ENCODE data around the gene TMSB4X. TPM values are rescaled to one million over a fixed set of nuclear protein-coding genes. Genes with fewer than 3 reads are reported as not detected.

Gene TMSB4X
- 5,201 to 8,835 TPM (median 5,806 TPM) in 5 replicates for total RNA-seq (2022; extraction: Qiagen RNA extraction)

GRCh38 chrX:12974796-12975669, at the start of gene TMSB4X:
TMSB4X (plus strand) TSS chrX:12975110.

Other genes starting within 250 kb of the TMSB4X start
- gene PRPS2, start 183.7 kb upstream of the TMSB4X start, total RNA-seq (2022; extraction: Qiagen RNA extraction) = 34.9 to 47.2 TPM (median 42.4 TPM) in 5 replicates
- gene TLR7, start 108.0 kb upstream of the TMSB4X start, total RNA-seq (2022; extraction: Qiagen RNA extraction) = not detected in 5 replicates
- not detected in 5 replicates for gene TLR8, start 68.5 kb upstream of the TMSB4X start, total RNA-seq (2022; extraction: Qiagen RNA extraction)
- 0.07 TPM in 1 of 5 replicates, not detected in the others for gene FAM9C, start 69.5 kb downstream of the TMSB4X start, total RNA-seq (2022; extraction: Qiagen RNA extraction)

All from A549 treated with Mapracorat at 1 μM for 4 hours (cell line).